CD4-positive, alpha-beta memory T cell (primary cell): Measurements from ENCODE around the gene PWP1. TPM values are rescaled to one million over a fixed set of nuclear protein-coding genes. Genes with fewer than 3 reads are reported as not detected.

Source experiments
- CTCF ChIA-PET: fragments of 350-600 bp; sonication (Branson Sonifier 250); formaldehyde crosslinking; loops from one replicate; lab custom pipeline; 2021; ENCODE audit warnings: inconsistent platforms; ENCODE audit not compliant: partially characterized antibody; lab: Charles Lee
- POLR2A ChIA-PET: fragments of 350-600 bp; sonication (Branson Sonifier 250); formaldehyde crosslinking; loops from one replicate; lab custom pipeline; 2021; ENCODE audit not compliant: partially characterized antibody; lab: Charles Lee
- DNase-seq, 5 donors: peaks; one replicate each; pipeline versions ENCODE4 v3.0.0 to v3.0.0-alpha.2; 2020 to 2022; ENCODE audit warnings: mixed read lengths in 1 of 5
- H3K27ac ChIP-seq: one replicate; pipeline ENCODE4 v1.7.0; 2013; ENCODE audit warnings: low read depth, low read length
- H3K27me3 ChIP-seq: 2 replicates; pipeline ENCODE4 v1.7.0; 2013; ENCODE audit warnings: mild to moderate bottlenecking, low read length, moderate library complexity; ENCODE audit not compliant: insufficient read depth
- H3K36me3 ChIP-seq: 2 replicates; pipeline ENCODE4 v1.7.0; 2013; ENCODE audit warnings: mild to moderate bottlenecking, low read length, moderate library complexity; ENCODE audit not compliant: insufficient read depth
- H3K4me1 ChIP-seq: 2 replicates; pipeline ENCODE4 v1.7.0; 2013; ENCODE audit warnings: mild to moderate bottlenecking, low read length, moderate library complexity; ENCODE audit not compliant: insufficient read depth
- H3K4me3 ChIP-seq, 2 donors: one replicate each; pipeline ENCODE4 v1.7.0; 2013; ENCODE audit warnings: low read length in 2 of 2, mild to moderate bottlenecking in 1 of 2
- H3K9me3 ChIP-seq, 2 donors: one replicate each; pipeline ENCODE4 v1.7.0; 2013; ENCODE audit warnings: low read length in 2 of 2, control low read depth in 1 of 2; ENCODE audit not compliant: control insufficient read depth in 1 of 2
- H3K27ac Mint-ChIP-seq, 7 donors: one replicate each; pipeline ENCODE4 v1.8.0; 2020 to 2021; ENCODE audit warnings: mixed read lengths in 7 of 7, mild to moderate bottlenecking in 6 of 7, inconsistent platforms in 3 of 7, moderate library complexity in 3 of 7
- H3K27me3 Mint-ChIP-seq, 2 donors: one replicate each; pipeline ENCODE4 v1.8.0; 2020 to 2021; ENCODE audit warnings: mixed read lengths in 2 of 2
- H3K36me3 Mint-ChIP-seq, 2 donors: one replicate each; pipeline ENCODE4 v1.8.0; 2020 to 2021; ENCODE audit warnings: mixed read lengths in 2 of 2, inconsistent platforms in 1 of 2, mild to moderate bottlenecking in 1 of 2
- H3K4me1 Mint-ChIP-seq, 4 donors: one replicate each; pipeline ENCODE4 v1.8.0; 2020 to 2021; ENCODE audit warnings: mixed read lengths in 4 of 4, mild to moderate bottlenecking in 1 of 4
- H3K4me3 Mint-ChIP-seq, 8 donors: one replicate each; pipeline ENCODE4 v1.8.0; 2020 to 2021; ENCODE audit warnings: mixed read lengths in 8 of 8, mild to moderate bottlenecking in 7 of 8, moderate library complexity in 6 of 8, inconsistent platforms in 3 of 8
- H3K9me3 Mint-ChIP-seq, 8 donors: one replicate each; pipeline ENCODE4 v1.8.0; 2020 to 2021; ENCODE audit warnings: mixed read lengths in 8 of 8, mild to moderate bottlenecking in 5 of 8, inconsistent platforms in 3 of 8, moderate library complexity in 1 of 8
- intact Hi-C: fragments of 100-400 bp; cut with micrococcal nuclease; formaldehyde crosslinking; loops from one replicate; pipeline ENCODE4 v1.15.1; 2023
- polyA plus RNA-seq, 2 donors: library from polyadenylated mRNA; unstranded; fragments of 300-500 nt; fragmentation: Illumina TruSeq; gene quantifications; one replicate each; pipeline ENCODE4 v1.2.3, GENCODE V29; 2021
- total RNA-seq, 2 experiments: library from RNA; stranded (reverse); gene quantifications; one replicate each; pipeline ENCODE4 v1.2.3, GENCODE V29; 2021

The PWP1 gene
- total RNA-seq (10 to 100 TPM; 24.3 to 25.6 TPM), polyA plus RNA-seq (10 to 100 TPM; 59.3 to 73.1 TPM)

- Histone ChIP-seq H3K9me3 (no peaks in the 10 kb centered on the region), H3K4me3 (peak within 1 kb of the TSS; percentile 94 to 98), H3K36me3 (peaks cover 19% of the 10 kb centered on the region), H3K4me1 (peaks cover 25% of the 10 kb centered on the region), H3K27me3 (no peaks in the 10 kb centered on the region), H3K27ac (peak within 1 kb of the TSS; percentile 78)
- peak within 1 kb of the TSS; percentile 94 to 100 (median 98) for H3K27ac Mint-ChIP-seq
- peaks cover 21 to 33% of the 10 kb centered on the region in 2 donors for H3K36me3 Mint-ChIP-seq
- CTCF ChIA-PET, result interaction anchor here (1.6 to 2.6 kb wide), 3 partner anchors 10 to 827 kb away, joined by 4 to 15 read pairs (median 6); no protein-coding TSS in a partner anchor
- intact Hi-C loops, result loop anchor here (1.0 to 10.0 kb wide), 8 partner anchors 76 to 1367 kb away; partner anchors contain the start of genes CRY1, FICD, PRDM4 and RIC8B
- POLR2A ChIA-PET, result interaction anchor here (0.7 to 1.9 kb wide), 12 partner anchors 9 to 1382 kb away, joined by 3 to 8 read pairs (median 4); partner anchors contain the start of genes ISCU, PRDM4 and USP30
- H3K4me3 Mint-ChIP-seq, result peak within 1 kb of the TSS; percentile 96 to 99 (median 97)
- peaks cover 14 to 37% (median 26%) of the 10 kb centered on the region in 4 donors for H3K4me1 Mint-ChIP-seq
- peak; percentile 94 to 97 (median 95) for DNase-seq
- H3K9me3 Mint-ChIP-seq, result peaks cover 0 to 3% (median 0%) of the 10 kb centered on the region in 8 donors
- H3K27me3 Mint-ChIP-seq, result no peaks in the 10 kb centered on the region
Measured at GRCh38 chr12:107685360-107686248, at the start of gene PWP1. PWP1 (plus strand) TSS chr12:107685799; CDS start chr12:107685900, 101 bp downstream.

DNA sequence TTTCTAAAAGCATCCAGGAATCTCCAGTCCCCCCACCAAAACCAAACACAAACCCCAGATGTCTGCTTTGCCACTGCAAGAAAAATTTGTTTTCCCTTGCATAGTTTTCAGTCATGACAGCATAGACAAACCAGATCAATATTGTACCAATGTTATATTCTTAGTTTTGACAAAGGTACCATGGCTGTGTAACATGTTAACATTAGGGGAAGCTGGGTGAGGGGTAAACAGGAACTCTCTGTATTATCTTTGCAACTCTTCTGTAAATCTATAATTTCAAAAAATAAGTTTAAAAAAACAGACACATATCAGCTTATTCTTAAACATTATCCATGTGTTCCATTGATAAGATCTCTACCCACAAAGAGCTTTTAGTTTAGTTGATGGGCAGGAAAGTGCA, 44.4 kb upstream of the PWP1 start:
- CTCF ChIA-PET, result no interaction called here
- H3K36me3 Mint-ChIP-seq, result peaks cover 46 to 48% of the 10 kb centered on the region in 2 donors

DNA sequence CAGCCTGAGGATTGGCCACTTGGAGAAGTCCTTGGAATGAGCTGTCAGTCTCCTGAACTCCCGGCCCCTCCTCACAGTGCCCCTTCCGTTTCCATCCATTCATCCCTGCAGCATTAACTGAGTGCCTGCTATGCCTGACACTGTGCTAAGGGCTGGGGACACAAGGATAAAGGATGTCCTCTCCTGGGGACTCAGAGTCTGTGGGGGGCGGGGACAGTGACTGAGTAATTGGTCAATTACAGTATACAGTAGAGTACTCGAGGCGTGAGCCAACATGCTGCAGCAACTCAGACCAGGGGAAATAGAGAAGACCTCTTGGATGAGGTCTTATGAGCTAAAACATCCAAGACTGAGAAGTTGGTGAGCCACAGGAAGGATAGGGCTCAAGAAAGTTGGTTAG, 43.4 kb upstream of the PWP1 start:
- intact Hi-C loops, result no loop called here
- no peak overlapping the region for H3K4me3 Mint-ChIP-seq
- H3K36me3 ChIP-seq, result no peaks in the 10 kb centered on the region
- H3K27me3 ChIP-seq, result no peaks in the 10 kb centered on the region
- no peaks in the 10 kb centered on the region for H3K4me1 Mint-ChIP-seq
- no peak overlapping the region for H3K4me3 ChIP-seq
- POLR2A ChIA-PET, result no interaction called here
- H3K9me3 ChIP-seq, result no peaks in the 10 kb centered on the region
- H3K27ac ChIP-seq, result no peak overlapping the region
- no peaks in the 10 kb centered on the region for H3K27me3 Mint-ChIP-seq
- peak overlapping the region in 2 of 7 donors; percentile 29 to 66 for H3K27ac Mint-ChIP-seq
- peaks cover 46 to 49% of the 10 kb centered on the region in 2 donors for H3K36me3 Mint-ChIP-seq
- CTCF ChIA-PET, result interaction anchor here (0.5 kb wide), 1 partner anchor 34 kb away, joined by 4 read pairs; no protein-coding TSS in a partner anchor
- DNase-seq, result no peak
- H3K9me3 Mint-ChIP-seq, result no peaks in the 10 kb centered on the region
- H3K4me1 ChIP-seq, result no peaks in the 10 kb centered on the region

More for the DNA sequence above, 44.4 kb upstream of the PWP1 start:
- no peak for DNase-seq
- POLR2A ChIA-PET, result no interaction called here
- H3K27ac Mint-ChIP-seq, result peak overlapping the region in 1 of 7 donors; percentile 58
- intact Hi-C loops, result no loop called here
- H3K9me3 Mint-ChIP-seq, result no peaks in the 10 kb centered on the region
- H3K9me3 ChIP-seq, result no peaks in the 10 kb centered on the region
- no peaks in the 10 kb centered on the region for H3K27me3 Mint-ChIP-seq
- no peak overlapping the region for H3K4me3 Mint-ChIP-seq
- no peaks in the 10 kb centered on the region for H3K36me3 ChIP-seq
- H3K27ac ChIP-seq, result no peak overlapping the region
- no peaks in the 10 kb centered on the region for H3K4me1 Mint-ChIP-seq
- no peak overlapping the region for H3K4me3 ChIP-seq
- H3K27me3 ChIP-seq, result no peaks in the 10 kb centered on the region
- H3K4me1 ChIP-seq, result no peaks in the 10 kb centered on the region

- ChIA-PET POLR2A (no interaction called here), CTCF (no interaction called here)
- H3K36me3 Mint-ChIP-seq, result peaks cover 30 to 36% of the 10 kb centered on the region in 2 donors
Measured at GRCh38 chr12:107645630-107646333, 39.8 kb upstream of the PWP1 start.

GRCh38 chr12:107646436-107646835, 39.2 kb upstream of the PWP1 start:
- CTCF ChIA-PET, result interaction anchor here (1.3 to 2.8 kb wide), 2 partner anchors 25 to 30 kb away, joined by 3 to 9 read pairs; no protein-coding TSS in a partner anchor
- H3K36me3 ChIP-seq, result no peaks in the 10 kb centered on the region

More at GRCh38 chr12:107645630-107646333, 39.8 kb upstream of the PWP1 start:
- H3K27me3 Mint-ChIP-seq, result no peaks in the 10 kb centered on the region
- H3K9me3 Mint-ChIP-seq, result no peaks in the 10 kb centered on the region
- H3K36me3 ChIP-seq, result no peaks in the 10 kb centered on the region
- no peak overlapping the region for H3K4me3 Mint-ChIP-seq
- DNase-seq, result no peak
- H3K4me3 ChIP-seq, result no peak overlapping the region
- no peaks in the 10 kb centered on the region for H3K27me3 ChIP-seq
- no peaks in the 10 kb centered on the region for H3K9me3 ChIP-seq
- H3K4me1 ChIP-seq, result no peaks in the 10 kb centered on the region
- no peak overlapping the region for H3K27ac Mint-ChIP-seq
- no peaks in the 10 kb centered on the region for H3K4me1 Mint-ChIP-seq
- no peak overlapping the region for H3K27ac ChIP-seq
- intact Hi-C loops, result no loop called here

GRCh38 chr12:107649661-107650061, 35.9 kb upstream of the PWP1 start:
- H3K27ac Mint-ChIP-seq, result peak overlapping the region in 1 of 7 donors; percentile 89
- Histone ChIP-seq H3K9me3 (no peaks in the 10 kb centered on the region), H3K27ac (no peak overlapping the region), H3K36me3 (no peaks in the 10 kb centered on the region), H3K4me1 (no peaks in the 10 kb centered on the region), H3K27me3 (no peaks in the 10 kb centered on the region), H3K4me3 (no peak overlapping the region)
- DNase-seq, result no peak
- no peak overlapping the region for H3K4me3 Mint-ChIP-seq
- H3K9me3 Mint-ChIP-seq, result no peaks in the 10 kb centered on the region
- ChIA-PET POLR2A (no interaction called here), CTCF (no interaction called here)
- intact Hi-C loops, result no loop called here
- no peaks in the 10 kb centered on the region for H3K27me3 Mint-ChIP-seq
- peaks cover 8 to 33% of the 10 kb centered on the region in 2 donors for H3K36me3 Mint-ChIP-seq
- no peaks in the 10 kb centered on the region for H3K4me1 Mint-ChIP-seq

More at GRCh38 chr12:107646436-107646835, 39.2 kb upstream of the PWP1 start:
- Histone ChIP-seq H3K27ac (no peak overlapping the region), H3K27me3 (no peaks in the 10 kb centered on the region), H3K4me1 (no peaks in the 10 kb centered on the region), H3K4me3 (no peak overlapping the region), H3K9me3 (no peaks in the 10 kb centered on the region)
- Mint-ChIP-seq H3K27me3 (no peaks in the 10 kb centered on the region), H3K27ac (peak overlapping the region in 2 of 7 donors; percentile 79 to 83), H3K4me3 (no peak overlapping the region), H3K4me1 (no peaks in the 10 kb centered on the region), H3K36me3 (peaks cover 24 to 33% of the 10 kb centered on the region in 2 donors), H3K9me3 (no peaks in the 10 kb centered on the region)
- no peak for DNase-seq
- POLR2A ChIA-PET, result no interaction called here
- intact Hi-C loops, result no loop called here
